ENCODE data around the gene FAM107A. TPM values are rescaled to one million over a fixed set of nuclear protein-coding genes. Genes with fewer than 3 reads are reported as not detected.

FAM107A gene
- total and polyA plus RNA-seq, 12 donors: 18.3 to 149 (median 55.0) TPM

DNA sequence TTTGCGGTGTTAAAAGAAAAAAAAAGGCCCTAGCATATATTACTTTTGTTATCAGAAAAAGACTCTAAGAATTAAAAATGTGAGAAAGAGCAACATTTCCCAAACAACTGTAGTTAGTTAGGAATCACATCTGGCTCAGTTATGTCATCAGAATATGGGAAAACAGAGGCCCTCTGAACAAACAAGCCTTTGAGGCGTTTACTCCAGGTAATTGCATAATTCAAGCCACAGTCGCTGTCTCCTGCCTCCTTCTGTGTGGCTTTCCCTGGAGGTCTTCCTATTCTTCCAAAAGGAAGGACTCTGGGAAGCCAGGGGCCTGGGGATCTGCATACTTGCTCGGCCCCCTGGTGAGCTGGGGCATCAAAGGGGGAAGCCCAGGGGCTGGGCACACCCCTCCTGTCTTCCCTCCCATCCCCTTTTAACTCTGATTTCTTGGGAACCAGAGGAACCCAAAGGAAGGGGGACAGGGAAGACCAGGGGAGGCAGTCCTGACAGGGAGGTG is 3.7 kb upstream of the FAM107A start:
- intact Hi-C loops (cut with DNase I): no loop called here
- TF ChIP-seq, protein P1, sequence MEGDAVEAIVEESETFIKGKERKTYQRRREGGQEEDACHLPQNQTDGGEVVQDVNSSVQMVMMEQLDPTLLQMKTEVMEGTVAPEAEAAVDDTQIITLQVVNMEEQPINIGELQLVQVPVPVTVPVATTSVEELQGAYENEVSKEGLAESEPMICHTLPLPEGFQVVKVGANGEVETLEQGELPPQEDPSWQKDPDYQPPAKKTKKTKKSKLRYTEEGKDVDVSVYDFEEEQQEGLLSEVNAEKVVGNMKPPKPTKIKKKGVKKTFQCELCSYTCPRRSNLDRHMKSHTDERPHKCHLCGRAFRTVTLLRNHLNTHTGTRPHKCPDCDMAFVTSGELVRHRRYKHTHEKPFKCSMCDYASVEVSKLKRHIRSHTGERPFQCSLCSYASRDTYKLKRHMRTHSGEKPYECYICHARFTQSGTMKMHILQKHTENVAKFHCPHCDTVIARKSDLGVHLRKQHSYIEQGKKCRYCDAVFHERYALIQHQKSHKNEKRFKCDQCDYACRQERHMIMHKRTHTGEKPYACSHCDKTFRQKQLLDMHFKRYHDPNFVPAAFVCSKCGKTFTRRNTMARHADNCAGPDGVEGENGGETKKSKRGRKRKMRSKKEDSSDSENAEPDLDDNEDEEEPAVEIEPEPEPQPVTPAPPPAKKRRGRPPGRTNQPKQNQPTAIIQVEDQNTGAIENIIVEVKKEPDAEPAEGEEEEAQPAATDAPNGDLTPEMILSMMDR (IDR thresholded peaks at IDR 0.05): no peak
- Histone ChIP-seq H3K9me3 (no peaks in the 10 kb centered on the region), H3K27me3 (peaks cover 0 to 9% (median 0%) of the 10 kb centered on the region in 7 donors), H3K4me3 (no peak overlapping the region), H3K36me3 (no peaks in the 10 kb centered on the region), H3K27ac (peak overlapping the region in 2 of 10 donors; percentile 7 to 25), H3K4me1 (peaks cover 8 to 50% (median 37%) of the 10 kb centered on the region in 9 donors)
- DNase-seq: no peak
- no peak for ATAC-seq
- WGBS, 2 donors: 81 to 86% methylated on average over 4 of the region's 4 CpGs

DNA sequence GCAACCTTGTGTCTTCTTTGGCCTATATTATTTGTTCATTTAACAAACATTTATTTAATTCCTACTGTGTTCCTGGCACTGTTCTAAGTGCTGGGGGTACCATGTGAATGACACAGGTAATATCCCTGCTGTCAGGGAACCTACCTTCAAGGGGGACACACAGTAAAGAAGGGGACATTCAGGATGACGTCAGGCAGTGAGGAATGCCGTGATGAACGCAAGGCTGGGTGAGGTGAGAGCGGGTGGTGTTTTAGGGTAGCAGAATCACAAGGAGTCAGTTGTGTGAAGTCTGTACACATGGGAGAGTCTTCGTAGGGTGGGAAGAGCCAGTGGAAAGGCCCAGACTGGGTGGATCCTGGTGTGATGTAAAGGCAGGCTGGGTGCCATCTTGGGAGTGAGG is 1.7 kb upstream of the FAM107A start:
- H3K27ac ChIP-seq: peak overlapping the region in 5 of 10 donors; percentile 69 to 95 (median 78)

DNA sequence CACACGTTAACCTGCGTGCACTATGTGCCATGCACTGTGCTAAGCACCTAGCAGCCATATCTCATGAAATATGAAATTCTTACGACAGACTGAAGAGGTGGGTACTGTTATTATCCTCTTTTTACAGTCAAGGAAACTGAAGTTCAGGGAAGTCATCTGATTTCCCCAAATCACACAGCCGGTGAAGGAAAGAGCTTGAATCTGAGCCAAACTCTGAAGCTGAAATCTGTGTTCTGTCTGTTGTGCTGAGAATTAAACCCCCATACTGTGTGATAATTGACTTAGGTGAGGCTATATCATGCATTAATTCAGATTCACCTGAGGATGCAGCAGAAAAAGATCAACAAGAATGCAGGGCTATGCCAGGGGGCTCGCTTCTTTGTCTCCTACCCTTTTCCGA is 475 bp downstream of the FAM107A start:
- peak overlapping the region; percentile 77 to 96 (median 92) for H3K27ac ChIP-seq
- ATAC-seq (peak in 1 of 8 donors; percentile 2), DNase-seq (no peak)
- peaks cover 0 to 5% (median 0%) of the 10 kb centered on the region in 11 donors for H3K9me3 ChIP-seq
- TF ChIP-seq, protein P1 (IDR thresholded peaks at IDR 0.05): no peak
- intact Hi-C loops (cut with DNase I): loop anchor here in 1 of 10 donors (1.0 kb wide), 1 partner anchor 9 kb away; no protein-coding TSS in a partner anchor
- no peaks in the 10 kb centered on the region for H3K36me3 ChIP-seq
- peaks cover 9 to 70% (median 51%) of the 10 kb centered on the region in 9 donors for H3K4me1 ChIP-seq
- peak overlapping the region; percentile 33 to 61 (median 50) for H3K4me3 ChIP-seq
- no peaks in the 10 kb centered on the region for H3K27me3 ChIP-seq
- WGBS, 2 donors: 58 to 67% methylated on average over 6 of the region's 6 CpGs

More for the DNA sequence above, 1.7 kb upstream of the FAM107A start:
- peaks cover 0 to 1% (median 0%) of the 10 kb centered on the region in 7 donors for H3K27me3 ChIP-seq
- TF ChIP-seq, protein P1 (IDR thresholded peaks at IDR 0.05): no peak
- WGBS, 2 donors: 98 to 99% methylated on average over 5 of the region's 5 CpGs
- no peaks in the 10 kb centered on the region for H3K36me3 ChIP-seq
- intact Hi-C loops (cut with DNase I): no loop called here
- ATAC-seq (no peak), DNase-seq (no peak)
- no peaks in the 10 kb centered on the region for H3K9me3 ChIP-seq
- H3K4me1 ChIP-seq: peaks cover 4 to 51% (median 39%) of the 10 kb centered on the region in 9 donors
- H3K4me3 ChIP-seq: no peak overlapping the region

DNA sequence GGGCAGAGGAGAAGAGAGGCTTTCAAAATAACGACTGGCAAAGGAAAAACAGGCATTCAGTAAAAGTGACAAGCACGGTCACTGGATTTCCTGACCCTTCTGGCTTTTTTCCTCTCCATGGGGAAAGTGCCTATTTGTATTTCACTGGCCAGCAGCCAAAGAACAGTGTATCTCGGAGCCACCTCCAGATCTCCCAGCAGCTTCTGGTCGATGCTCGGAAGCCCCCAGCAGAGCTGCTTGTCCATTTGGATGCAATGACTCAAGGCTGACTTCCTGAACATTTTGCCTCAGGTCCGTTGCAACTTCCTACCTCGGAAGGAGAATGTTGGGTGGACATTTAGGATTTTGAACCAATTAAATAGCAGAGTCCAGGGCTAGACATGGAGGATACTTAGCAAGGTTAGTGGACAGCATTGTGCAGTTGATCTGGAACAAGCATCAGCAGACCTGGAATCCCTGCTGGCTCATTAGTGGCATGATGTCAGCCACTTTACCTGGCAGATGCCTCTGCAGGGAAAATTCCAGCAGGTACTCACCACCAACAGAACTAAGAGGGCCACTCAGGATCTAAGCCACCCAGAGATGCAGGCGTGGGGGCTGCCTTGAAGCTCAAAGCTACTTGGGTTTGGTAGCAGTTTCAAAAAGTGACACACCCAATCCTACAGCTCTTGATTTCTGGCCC is 1.1 kb downstream of the FAM107A start:
- Histone ChIP-seq H3K4me1 (peaks cover 9 to 70% (median 54%) of the 10 kb centered on the region in 9 donors), H3K4me3 (peak overlapping the region; percentile 33 to 61 (median 50)), H3K9me3 (peaks cover 0 to 6% (median 0%) of the 10 kb centered on the region in 11 donors), H3K36me3 (no peaks in the 10 kb centered on the region), H3K27ac (peak overlapping the region; percentile 77 to 96 (median 92)), H3K27me3 (no peaks in the 10 kb centered on the region)
- intact Hi-C loops (cut with DNase I): loop anchor here in 1 of 10 donors (1.0 kb wide), 1 partner anchor 9 kb away; no protein-coding TSS in a partner anchor
- DNase-seq: peak in 1 of 2 donors; percentile 53
- whole genome bisulfite sequencing, 2 donors: 33 to 50% methylated on average over 8 of the region's 8 CpGs
- ATAC-seq: peak in 7 of 8 donors; percentile 5 to 54 (median 38)
- TF ChIP-seq, protein P1 (IDR thresholded peaks at IDR 0.05): no peak

Data from heart right ventricle (tissue), 16 donors.